GM18861 (cell line): ENCODE data around the gene EFHD2.
"Not testable (repeated sequence)": the region's sequence is repeated elsewhere in the genome, so short reads cannot be mapped to it uniquely, and the experiment has no call there.

Experiments used
- ATAC-seq: cut with Tn5 transposase; IDR thresholded peaks from one replicate; pipeline ENCODE4 v1.9.1; 2021; ENCODE audit not compliant: unreplicated experiment

The EFHD2 gene

GRCh38 chr1:15428815-15429435 lies 19.2 kb downstream of the EFHD2 start:
- no peak for ATAC-seq

- ATAC-seq, result no peak
Measured at GRCh38 chr1:15429701-15430149, 20.0 kb downstream of the EFHD2 start.

- ATAC-seq, result no peak
Measured at GRCh38 chr1:15430787-15431570, 21.3 kb downstream of the EFHD2 start.

- no peak for ATAC-seq
Measured at GRCh38 chr1:15431571-15431948, 21.9 kb downstream of the EFHD2 start.

- no peak for ATAC-seq
Measured at GRCh38 chr1:15432324-15432723, 22.6 kb downstream of the EFHD2 start.

- ATAC-seq, result no peak
Measured at GRCh38 chr1:15433471-15433870, 23.8 kb downstream of the EFHD2 start.

GRCh38 chr1:15434739-15435138 lies 25.1 kb downstream of the EFHD2 start:
- not testable (repeated sequence) for ATAC-seq

- no peak for ATAC-seq
Measured at GRCh38 chr1:15435239-15436077, 25.8 kb downstream of the EFHD2 start.

- ATAC-seq, result no peak
Measured at GRCh38 chr1:15436881-15437442, 27.3 kb downstream of the EFHD2 start.

GRCh38 chr1:15439325-15439724 lies 29.6 kb downstream of the EFHD2 start:
- no peak for ATAC-seq

GRCh38 chr1:15440357-15440756 lies 30.7 kb downstream of the EFHD2 start:
- ATAC-seq, result no peak

- ATAC-seq, result no peak
Measured at GRCh38 chr1:15441247-15441646, 31.6 kb downstream of the EFHD2 start.

GRCh38 chr1:15442119-15442518 lies 32.4 kb downstream of the EFHD2 start:
- no peak for ATAC-seq

GRCh38 chr1:15442759-15443158 lies 33.1 kb downstream of the EFHD2 start:
- ATAC-seq, result no peak

- ATAC-seq, result no peak
Measured at GRCh38 chr1:15443281-15443680, 33.6 kb downstream of the EFHD2 start.

GRCh38 chr1:15444468-15445389 lies 35.0 kb downstream of the EFHD2 start:
- no peak for ATAC-seq

GRCh38 chr1:15445390-15446122 lies 35.9 kb downstream of the EFHD2 start:
- no peak for ATAC-seq

- ATAC-seq, result no peak
Measured at GRCh38 chr1:15446212-15446611, 36.5 kb downstream of the EFHD2 start.

- ATAC-seq, result no peak
Measured at GRCh38 chr1:15448877-15449462, 39.3 kb downstream of the EFHD2 start.
